Upper lobe of left lung (tissue), 4 donors: Measurements from ENCODE around the gene DNAJB11.

Experiments used
- POLR2A ChIP-seq, 4 donors: fragments of 450-650 bp; IDR thresholded peaks; one replicate each; pipeline ENCODE4 v1.5.1; 2016 to 2017; ENCODE audit warnings: antibody characterized with exemption in 4 of 4, mild to moderate bottlenecking in 2 of 4
- POLR2AphosphoS5 ChIP-seq, 2 donors: sonication (generic); formaldehyde crosslinking; IDR thresholded peaks; one replicate each; pipeline ENCODE4 v1.5.1; 2017; ENCODE audit warnings: antibody characterized with exemption in 2 of 2
- TF ChIP-seq, protein P1 (sequence below), 6 experiments: fragments of 450-650 bp in 4 of 6; fragments of 200-600 bp in 2 of 6; sonication (generic) in 2 of 6; IDR thresholded peaks; one replicate each; pipeline ENCODE4 v1.5.1; 2016 to 2019; ENCODE audit warnings: antibody characterized with exemption in 6 of 6

DNA sequence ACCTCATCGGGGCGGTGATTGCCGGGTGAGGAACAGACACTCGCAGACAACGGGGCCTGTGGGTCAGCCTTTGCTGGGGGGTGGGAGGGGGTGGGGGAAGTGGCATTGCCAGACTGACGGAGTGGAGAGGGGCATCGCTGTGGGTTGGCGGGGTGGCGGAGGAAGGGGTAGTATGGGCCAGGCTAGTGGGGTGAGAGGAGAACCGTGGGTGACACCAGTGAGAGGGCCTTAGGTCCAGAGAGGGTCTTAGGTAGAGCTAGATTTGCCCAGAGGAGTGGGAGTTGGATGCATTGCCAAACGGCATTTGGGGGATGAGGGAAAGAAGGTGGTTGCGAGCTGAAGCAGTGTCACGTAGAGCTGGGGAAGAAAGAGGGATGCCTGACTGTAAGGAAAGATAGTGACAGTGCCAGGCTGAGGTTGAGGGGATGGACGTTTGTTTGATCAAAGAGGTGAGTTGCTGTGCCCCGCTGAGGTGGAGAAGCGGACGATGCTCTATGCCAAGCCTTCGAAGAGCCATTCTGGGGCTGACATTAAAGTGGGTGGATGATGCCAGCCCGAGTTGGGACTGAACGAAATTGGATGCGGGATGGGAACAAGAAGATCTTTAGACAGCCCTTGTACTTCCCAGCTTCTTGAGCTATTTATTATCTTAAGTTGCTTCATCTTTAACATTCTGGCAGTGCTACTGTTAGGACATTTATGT lies 572 bp downstream of the DNAJB11 start:
- TF ChIP-seq, protein P1, sequence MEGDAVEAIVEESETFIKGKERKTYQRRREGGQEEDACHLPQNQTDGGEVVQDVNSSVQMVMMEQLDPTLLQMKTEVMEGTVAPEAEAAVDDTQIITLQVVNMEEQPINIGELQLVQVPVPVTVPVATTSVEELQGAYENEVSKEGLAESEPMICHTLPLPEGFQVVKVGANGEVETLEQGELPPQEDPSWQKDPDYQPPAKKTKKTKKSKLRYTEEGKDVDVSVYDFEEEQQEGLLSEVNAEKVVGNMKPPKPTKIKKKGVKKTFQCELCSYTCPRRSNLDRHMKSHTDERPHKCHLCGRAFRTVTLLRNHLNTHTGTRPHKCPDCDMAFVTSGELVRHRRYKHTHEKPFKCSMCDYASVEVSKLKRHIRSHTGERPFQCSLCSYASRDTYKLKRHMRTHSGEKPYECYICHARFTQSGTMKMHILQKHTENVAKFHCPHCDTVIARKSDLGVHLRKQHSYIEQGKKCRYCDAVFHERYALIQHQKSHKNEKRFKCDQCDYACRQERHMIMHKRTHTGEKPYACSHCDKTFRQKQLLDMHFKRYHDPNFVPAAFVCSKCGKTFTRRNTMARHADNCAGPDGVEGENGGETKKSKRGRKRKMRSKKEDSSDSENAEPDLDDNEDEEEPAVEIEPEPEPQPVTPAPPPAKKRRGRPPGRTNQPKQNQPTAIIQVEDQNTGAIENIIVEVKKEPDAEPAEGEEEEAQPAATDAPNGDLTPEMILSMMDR (IDR thresholded peaks at IDR 0.05) = no peak
- TF ChIP-seq POLR2A (IDR thresholded peaks at IDR 0.05) (no peak), POLR2AphosphoS5 (IDR thresholded peaks at IDR 0.05) (no peak)
